Mesenchymal stem cell (in vitro differentiated cells and primary cell): Measurements from ENCODE around the gene SRGAP1.
"Not testable (repeated sequence)": the region's sequence is repeated elsewhere in the genome, so short reads cannot be mapped to it uniquely, and the experiment has no call there.

Source experiments
- DNase-seq: peaks from one replicate; pipeline ENCODE4 v3.0.0-alpha.2; 2013
- H2AFZ ChIP-seq: one replicate; pipeline ENCODE4 v1.6.1; 2013; ENCODE audit warnings: low read depth, mild to moderate bottlenecking, control low read depth, inconsistent platforms, low read length, moderate library complexity
- H2AK5ac ChIP-seq: 2 replicates; pipeline ENCODE4 v1.6.1; 2013; ENCODE audit warnings: low read length, moderate library complexity, mild to moderate bottlenecking, inconsistent platforms; ENCODE audit not compliant: severe bottlenecking
- H2BK120ac ChIP-seq: one replicate; pipeline ENCODE4 v1.6.1; 2013; ENCODE audit warnings: low read depth, mild to moderate bottlenecking, inconsistent platforms, low read length, moderate library complexity
- H2BK12ac ChIP-seq, 2 experiments: one replicate each; pipeline ENCODE4 v1.6.1; 2013; ENCODE audit warnings: inconsistent platforms in 2 of 2, low read length in 2 of 2, mild to moderate bottlenecking in 2 of 2, moderate library complexity in 2 of 2, control low read depth in 1 of 2
- H2BK15ac ChIP-seq: one replicate; pipeline ENCODE4 v1.6.1; 2013; ENCODE audit warnings: mild to moderate bottlenecking, low read depth, inconsistent platforms; ENCODE audit not compliant: poor library complexity, severe bottlenecking
- H2BK5ac ChIP-seq: 2 replicates; pipeline ENCODE4 v1.6.1; 2013; ENCODE audit warnings: low read depth, mild to moderate bottlenecking, low read length, control low read depth, inconsistent platforms; ENCODE audit not compliant: poor library complexity, severe bottlenecking
- H3K14ac ChIP-seq, 2 experiments: one replicate each; pipeline ENCODE4 v1.6.1; 2013; ENCODE audit warnings: inconsistent platforms in 2 of 2, low read length in 2 of 2, control low read depth in 1 of 2, mild to moderate bottlenecking in 1 of 2, moderate library complexity in 1 of 2
- H3K18ac ChIP-seq, 2 experiments: one replicate each; pipeline ENCODE4 v1.6.1; 2013; ENCODE audit warnings: inconsistent platforms in 2 of 2, low read length in 2 of 2, control low read depth in 1 of 2, low read depth in 1 of 2, mild to moderate bottlenecking in 1 of 2
- H3K23ac ChIP-seq, 2 experiments: one replicate each; pipeline ENCODE4 v1.6.1; 2013; ENCODE audit warnings: inconsistent platforms in 2 of 2, low read length in 2 of 2, mild to moderate bottlenecking in 2 of 2, moderate library complexity in 2 of 2, control low read depth in 1 of 2
- H3K27ac ChIP-seq: 2 replicates; pipeline ENCODE4 v1.5.1; 2013; ENCODE audit warnings: mild to moderate bottlenecking, moderate library complexity, low read length, control low read depth, inconsistent platforms; ENCODE audit not compliant: poor library complexity, severe bottlenecking
- H3K27me3 ChIP-seq, 2 experiments: 2 replicates each; pipeline versions ENCODE4 v1.6.1 to v1.7.0; 2013; ENCODE audit warnings: low read length in 2 of 2, mild to moderate bottlenecking in 2 of 2, moderate library complexity in 2 of 2, control low read depth in 1 of 2, inconsistent platforms in 1 of 2; ENCODE audit not compliant: control insufficient read depth in 1 of 2, insufficient read depth in 1 of 2
- H3K36me3 ChIP-seq, 2 experiments: 2 replicates each; pipeline versions ENCODE4 v1.6.1 to v1.7.0; 2013; ENCODE audit warnings: low read length in 2 of 2, control low read depth in 1 of 2, inconsistent platforms in 1 of 2, low read depth in 1 of 2, mild to moderate bottlenecking in 1 of 2; ENCODE audit not compliant: insufficient read depth in 2 of 2, control insufficient read depth in 1 of 2
- H3K4ac ChIP-seq, 2 experiments: one replicate each; pipeline ENCODE4 v1.6.1; 2013; ENCODE audit warnings: inconsistent platforms in 2 of 2, low read length in 2 of 2, mild to moderate bottlenecking in 2 of 2, moderate library complexity in 2 of 2, control low read depth in 1 of 2, low read depth in 1 of 2
- H3K4me1 ChIP-seq: 2 replicates; pipeline ENCODE4 v1.6.1; 2013; ENCODE audit warnings: low read depth, low read length, control low read depth; ENCODE audit not compliant: control insufficient read depth, insufficient read depth
- H3K4me2 ChIP-seq: 2 replicates; pipeline ENCODE4 v1.6.1; 2013; ENCODE audit warnings: low read length, mild to moderate bottlenecking, inconsistent platforms; ENCODE audit not compliant: poor library complexity, severe bottlenecking
- H3K4me3 ChIP-seq, 2 experiments: 2 replicates each; pipeline versions ENCODE4 v1.5.1 to v1.7.0; 2013; ENCODE audit warnings: low read length in 2 of 2, mild to moderate bottlenecking in 2 of 2, control low read depth in 1 of 2, low read depth in 1 of 2; ENCODE audit not compliant: insufficient read depth in 1 of 2
- H3K79me1 ChIP-seq: replicated peaks from 2 replicates; pipeline ENCODE4 v1.6.1; 2013; ENCODE audit warnings: mild to moderate bottlenecking, control low read depth, low read length, inconsistent platforms; ENCODE audit not compliant: poor library complexity, severe bottlenecking
- H3K9ac ChIP-seq: 2 replicates; pipeline ENCODE4 v1.7.0; 2013; ENCODE audit warnings: mild to moderate bottlenecking, low read length, moderate library complexity
- H3K9me3 ChIP-seq: 2 replicates; pipeline ENCODE4 v1.7.0; 2013; ENCODE audit warnings: mild to moderate bottlenecking, low read length; ENCODE audit not compliant: control insufficient read depth
- H4K8ac ChIP-seq: one replicate; pipeline ENCODE4 v1.6.1; 2013; ENCODE audit warnings: inconsistent platforms, mild to moderate bottlenecking, low read length, moderate library complexity
- H4K91ac ChIP-seq: one replicate; pipeline ENCODE4 v1.6.1; 2013; ENCODE audit warnings: mild to moderate bottlenecking, low read length, inconsistent platforms
- WGBS: methylation state at CpG from one replicate; pipeline ENCODE4 v1.1.7; 2013; ENCODE audit warnings: mixed read lengths; 5-methylcytosine and 5-hydroxymethylcytosine counted together

The SRGAP1 gene

DNA sequence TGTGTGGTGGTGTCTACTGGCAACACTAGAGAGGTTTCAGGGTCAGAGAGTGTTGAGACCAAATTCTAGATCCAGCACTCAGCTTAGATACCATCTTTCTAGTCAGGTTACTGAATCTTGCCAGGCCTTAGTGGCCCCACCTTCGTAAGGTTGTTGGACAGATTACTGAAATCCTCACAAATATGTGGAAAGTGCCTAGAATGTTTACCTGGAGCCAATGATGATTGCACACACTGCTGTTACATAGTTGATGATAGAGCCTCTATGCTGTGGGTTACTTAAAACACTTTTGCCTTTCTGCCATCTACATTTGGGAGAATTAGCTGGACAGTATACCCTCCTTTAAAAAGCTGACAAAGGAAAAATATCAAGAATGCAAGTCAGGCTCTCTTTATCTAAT is 33.2 kb downstream of the SRGAP1 start:
- WGBS = 100% methylated on average over 1 of the region's 1 CpG
- no peak for DNase-seq
- H2BK12ac ChIP-seq = no peak overlapping the region

GRCh38 chr12:63880235-63880634 is 35.7 kb downstream of the SRGAP1 start:
- not testable (repeated sequence) for H4K91ac ChIP-seq, H3K27ac ChIP-seq, H4K8ac ChIP-seq, H3K23ac ChIP-seq, H2BK5ac ChIP-seq, H2BK120ac ChIP-seq, H3K9ac ChIP-seq, H3K18ac ChIP-seq, H3K9me3 ChIP-seq, H2BK12ac ChIP-seq, H3K4me3 ChIP-seq, H2AFZ ChIP-seq, H3K79me1 ChIP-seq, DNase-seq, H2AK5ac ChIP-seq, H3K4me2 ChIP-seq, H2BK15ac ChIP-seq, H3K27me3 ChIP-seq, H3K4ac ChIP-seq, H3K14ac ChIP-seq, H3K4me1 ChIP-seq
- 93% methylated on average over 9 of the region's 9 CpGs for WGBS
- H3K36me3 ChIP-seq = peaks cover 0 to 42% of the 10 kb centered on the region in 2 experiments

More for the DNA sequence above, 33.2 kb downstream of the SRGAP1 start:
- H3K4me1 ChIP-seq = peaks cover 5% of the 10 kb centered on the region
- H4K91ac ChIP-seq = no peak overlapping the region
- H3K27me3 ChIP-seq = no peaks in the 10 kb centered on the region
- H3K23ac ChIP-seq = no peak overlapping the region
- no peak overlapping the region for H2BK5ac ChIP-seq
- H3K9ac ChIP-seq = no peak overlapping the region
- no peak overlapping the region for H2AFZ ChIP-seq
- H3K4me3 ChIP-seq = no peak overlapping the region
- H2AK5ac ChIP-seq = no peak overlapping the region
- no peak overlapping the region for H3K14ac ChIP-seq
- no peak overlapping the region for H3K27ac ChIP-seq
- H3K36me3 ChIP-seq = peaks cover 0 to 29% of the 10 kb centered on the region in 2 experiments
- H2BK15ac ChIP-seq = no peak overlapping the region
- no peak overlapping the region for H2BK120ac ChIP-seq
- peaks cover 7% of the 10 kb centered on the region for H3K79me1 ChIP-seq
- no peak overlapping the region for H3K4ac ChIP-seq
- H3K9me3 ChIP-seq = no peaks in the 10 kb centered on the region
- peak overlapping the region in 1 of 2 experiments; percentile 11 for H3K18ac ChIP-seq
- no peak overlapping the region for H3K4me2 ChIP-seq
- no peak overlapping the region for H4K8ac ChIP-seq

GRCh38 chr12:63880742-63881263 is 36.3 kb downstream of the SRGAP1 start:
- WGBS = 78% methylated on average over 3 of the region's 6 CpGs
- Histone ChIP-seq H3K9ac (no peak overlapping the region), H3K14ac (no peak overlapping the region)

DNA sequence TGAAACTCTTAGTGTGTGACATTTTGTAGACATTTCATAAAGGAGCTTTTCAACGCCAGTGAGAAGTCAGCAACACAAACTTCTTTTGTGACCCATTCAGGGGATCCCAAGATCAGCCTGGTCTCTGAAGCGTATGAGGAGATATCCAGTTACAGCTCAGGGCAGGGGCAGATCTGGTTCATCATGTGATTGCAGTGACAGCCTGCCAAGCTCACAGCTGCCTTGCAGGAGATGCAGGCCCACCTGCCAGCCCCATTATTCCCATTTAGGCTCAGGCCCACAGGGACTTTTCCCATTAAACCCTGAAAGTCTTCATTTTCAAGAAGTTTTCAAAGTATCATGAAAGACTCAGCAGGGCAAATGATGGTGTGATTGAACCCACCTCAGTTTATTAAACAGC is 38.3 kb downstream of the SRGAP1 start:
- H3K4ac ChIP-seq = no peak overlapping the region
- no peak overlapping the region for H2BK5ac ChIP-seq
- no peaks in the 10 kb centered on the region for H3K27me3 ChIP-seq
- H3K36me3 ChIP-seq = peaks cover 3 to 56% of the 10 kb centered on the region in 2 experiments
- no peak overlapping the region for H2BK120ac ChIP-seq
- H2AFZ ChIP-seq = no peak overlapping the region
- H3K79me1 ChIP-seq = peaks cover 17% of the 10 kb centered on the region
- no peak overlapping the region for H2BK12ac ChIP-seq
- H3K9me3 ChIP-seq = no peaks in the 10 kb centered on the region
- no peak overlapping the region for H4K91ac ChIP-seq
- no peak for DNase-seq
- H4K8ac ChIP-seq = no peak overlapping the region
- no peak overlapping the region for H3K4me2 ChIP-seq
- H3K18ac ChIP-seq = no peak overlapping the region
- no peak overlapping the region for H3K14ac ChIP-seq
- no peak overlapping the region for H3K23ac ChIP-seq
- peaks cover 5% of the 10 kb centered on the region for H3K4me1 ChIP-seq
- WGBS = 90% methylated on average over 2 of the region's 2 CpGs
- no peak overlapping the region for H2BK15ac ChIP-seq
- no peak overlapping the region for H3K9ac ChIP-seq
- H2AK5ac ChIP-seq = no peak overlapping the region
- no peak overlapping the region for H3K27ac ChIP-seq
- H3K4me3 ChIP-seq = no peak overlapping the region

More at GRCh38 chr12:63880742-63881263, 36.3 kb downstream of the SRGAP1 start:
- no peak overlapping the region for H4K91ac ChIP-seq
- H3K27ac ChIP-seq = no peak overlapping the region
- H3K79me1 ChIP-seq = peaks cover 9% of the 10 kb centered on the region
- no peak overlapping the region for H3K4ac ChIP-seq
- H4K8ac ChIP-seq = no peak overlapping the region
- H3K9me3 ChIP-seq = no peaks in the 10 kb centered on the region
- no peak overlapping the region for H2BK120ac ChIP-seq
- H3K27me3 ChIP-seq = no peaks in the 10 kb centered on the region
- no peak overlapping the region for H2AFZ ChIP-seq
- H2AK5ac ChIP-seq = no peak overlapping the region
- H3K4me2 ChIP-seq = no peak overlapping the region
- no peak overlapping the region for H2BK12ac ChIP-seq
- DNase-seq = no peak
- peaks cover 0 to 47% of the 10 kb centered on the region in 2 experiments for H3K36me3 ChIP-seq
- no peak overlapping the region for H3K23ac ChIP-seq
- no peak overlapping the region for H2BK5ac ChIP-seq
- H3K18ac ChIP-seq = no peak overlapping the region
- H2BK15ac ChIP-seq = no peak overlapping the region
- H3K4me3 ChIP-seq = no peak overlapping the region
- peaks cover 6% of the 10 kb centered on the region for H3K4me1 ChIP-seq
